Adrenal gland (tissue), 12 donors: ENCODE data around the gene S100A11. TPM values are rescaled to one million over a fixed set of nuclear protein-coding genes. Genes with fewer than 3 reads are reported as not detected.

ENCODE experiments used
- DNase-seq, 7 donors: peaks; one replicate each; pipeline ENCODE4 v3.0.0-alpha.2; 2019 to 2020
- H3K27ac ChIP-seq, 5 donors: fragments of 200-600 bp; sonication (generic) in 4 of 5; 1 replicate in 3 of 5; 2 replicates in 2 of 5; pipeline versions ENCODE4 v1.5.1 to v1.8.0; 2016 to 2020; ENCODE audit warnings: mild to moderate bottlenecking in 1 of 5
- H3K27me3 ChIP-seq: fragments of 200-600 bp; 2 replicates; pipeline ENCODE4 v1.8.0; 2021
- H3K36me3 ChIP-seq, 2 donors: fragments of 200-600 bp; replicated peaks in 1 of 2; 1 replicate in 1 of 2; 2 replicates in 1 of 2; pipeline versions ENCODE4 v1.5.1 to v1.8.0; 2018 to 2022
- H3K4me1 ChIP-seq, 2 donors: fragments of 200-600 bp; replicated peaks in 1 of 2; 1 replicate in 1 of 2; 2 replicates in 1 of 2; pipeline versions ENCODE4 v1.5.1 to v1.8.0; 2018 to 2021
- H3K4me3 ChIP-seq, 4 donors: fragments of 200-600 bp; sonication (generic) in 3 of 4; one replicate each; pipeline ENCODE4 v1.5.1; 2016 to 2018
- H3K9me3 ChIP-seq, 3 donors: fragments of 200-600 bp; sonication (generic) in 1 of 3; replicated peaks in 1 of 3; 1 replicate in 2 of 3; 2 replicates in 1 of 3; pipeline versions ENCODE4 v1.5.1 to v1.8.0; 2016 to 2021
- POLR2A ChIP-seq, 2 donors: fragments of 450-650 bp; IDR thresholded peaks; one replicate each; pipeline ENCODE4 v1.6.1; 2017; ENCODE audit warnings: antibody characterized with exemption in 2 of 2, mild to moderate bottlenecking in 2 of 2, moderate library complexity in 1 of 2
- WGBS, 4 donors: extraction: QIAGEN DNeasy Blood & Tissue Kit in 2 of 4; methylation state at CpG; one replicate each; pipeline versions ENCODE4 v1.1.5 to v1.1.7; 2013 to 2017; 5-methylcytosine and 5-hydroxymethylcytosine counted together
- intact Hi-C, 2 donors: fragments of 100-400 bp; cut with DNase I; formaldehyde crosslinking; loops; one replicate each; pipeline versions ENCODE4 v1.14.1 to v1.15.0; 2022 to 2023
- polyA plus RNA-seq, 3 donors: library from polyadenylated mRNA; stranded (reverse); fragments of 200-250 nt in 2 of 3; fragments of 350-450 nt in 1 of 3; fragmentation: Illumina TruSeq in 1 of 3; extraction: RNeasy Lipid Tissue Mini Kit (QIAGEN cat#74804) in 1 of 3; gene quantifications; one replicate each; pipeline ENCODE4 v1.2.3, GENCODE V29; 2013 to 2014
- total RNA-seq, 9 donors: library from RNA; depleted of rRNA in 4 of 9; stranded (reverse); fragments of >200 nt in 4 of 9; fragments of 120-200 nt in 1 of 9; fragmentation: NEBNext Ultra II Directional in 1 of 9; extraction: Animal tissue kit (Norgen Biotek cat#: 25700) in 1 of 9; gene quantifications; one replicate each; pipeline versions ENCODE4 v1.1.0 to v1.2.4, GENCODE V29; 2013 to 2023
- TF ChIP-seq, protein P1 (sequence below), 6 experiments: fragments of 450-650 bp in 4 of 6; fragments of 200-600 bp in 2 of 6; sonication (generic) in 1 of 6; IDR thresholded peaks; 1 replicate in 5 of 6; 2 replicates in 1 of 6; pipeline versions ENCODE4 v1.5.1 to v1.8.0; 2016 to 2021; ENCODE audit warnings: antibody characterized with exemption in 6 of 6, mild to moderate bottlenecking in 2 of 6, moderate library complexity in 1 of 6
- donor health status: healthy with polysubstance abuse.
- donor health status: Bipolar disorder and iron deficiency.
- donor health status: DM: yes; HTN: yes; CAD: no.
- donor health status: DM: no; HTN: no; CAD: no.
- donor health status: DM: no; HTN: no; CAD: no.
- donor health status: DM: yes; HTN: yes; CAD: no.

Gene S100A11
- total and polyA plus RNA-seq, 12 donors = 66.8 to 1,160 (median 156) TPM

DNA sequence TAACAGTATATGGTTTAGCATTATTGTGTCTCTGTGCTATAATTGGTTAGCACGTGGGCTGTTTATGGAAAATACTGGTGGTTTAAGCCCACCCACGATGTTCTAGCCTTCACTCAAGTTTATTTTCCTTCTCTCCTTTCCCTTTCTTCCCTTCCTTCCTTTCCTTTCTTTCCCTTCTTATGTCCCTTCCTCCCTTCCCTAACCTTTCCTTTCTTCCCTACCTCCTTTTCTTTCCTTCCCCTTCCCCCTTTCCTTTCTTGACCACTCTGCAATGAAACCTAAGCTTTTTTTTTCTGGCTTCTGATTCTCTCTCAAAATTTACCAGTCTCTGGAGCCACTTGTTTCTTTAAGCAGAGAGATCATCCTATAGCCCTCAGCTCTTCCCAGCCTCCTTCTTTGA lies 29.8 kb downstream of the S100A11 start:
- intact Hi-C loops = no loop called here
- no peak for DNase-seq
- 47 to 66% (median 52%) methylated on average over 2 of the region's 2 CpGs for WGBS, 4 donors

DNA sequence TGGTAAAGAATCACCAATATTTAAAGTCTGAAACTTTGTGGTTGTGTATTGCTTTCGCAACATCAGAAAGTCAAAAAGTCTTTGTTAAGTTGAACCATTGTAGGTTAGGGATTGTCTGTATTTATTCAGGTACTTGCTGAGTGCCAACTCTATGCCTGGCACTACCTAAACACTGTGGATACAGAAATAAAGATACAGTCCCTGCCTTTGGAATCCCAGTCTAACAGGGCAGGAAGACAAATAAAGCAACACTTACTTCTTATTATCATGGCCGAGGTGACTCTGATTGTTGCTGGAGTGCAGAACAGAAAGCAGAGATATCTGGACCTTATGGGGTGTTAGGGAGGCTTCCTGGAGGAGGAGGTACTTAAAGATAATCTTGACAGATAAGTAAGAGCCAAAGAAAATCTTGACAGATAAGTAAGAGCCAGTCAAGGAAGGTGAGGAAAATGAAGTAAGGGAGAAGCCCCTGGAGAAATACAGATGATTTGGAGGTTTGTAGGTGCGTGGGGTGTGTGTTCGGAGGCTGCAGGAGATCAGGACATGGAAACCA lies 31.4 kb downstream of the S100A11 start:
- no peak for DNase-seq
- TF ChIP-seq, protein P1, sequence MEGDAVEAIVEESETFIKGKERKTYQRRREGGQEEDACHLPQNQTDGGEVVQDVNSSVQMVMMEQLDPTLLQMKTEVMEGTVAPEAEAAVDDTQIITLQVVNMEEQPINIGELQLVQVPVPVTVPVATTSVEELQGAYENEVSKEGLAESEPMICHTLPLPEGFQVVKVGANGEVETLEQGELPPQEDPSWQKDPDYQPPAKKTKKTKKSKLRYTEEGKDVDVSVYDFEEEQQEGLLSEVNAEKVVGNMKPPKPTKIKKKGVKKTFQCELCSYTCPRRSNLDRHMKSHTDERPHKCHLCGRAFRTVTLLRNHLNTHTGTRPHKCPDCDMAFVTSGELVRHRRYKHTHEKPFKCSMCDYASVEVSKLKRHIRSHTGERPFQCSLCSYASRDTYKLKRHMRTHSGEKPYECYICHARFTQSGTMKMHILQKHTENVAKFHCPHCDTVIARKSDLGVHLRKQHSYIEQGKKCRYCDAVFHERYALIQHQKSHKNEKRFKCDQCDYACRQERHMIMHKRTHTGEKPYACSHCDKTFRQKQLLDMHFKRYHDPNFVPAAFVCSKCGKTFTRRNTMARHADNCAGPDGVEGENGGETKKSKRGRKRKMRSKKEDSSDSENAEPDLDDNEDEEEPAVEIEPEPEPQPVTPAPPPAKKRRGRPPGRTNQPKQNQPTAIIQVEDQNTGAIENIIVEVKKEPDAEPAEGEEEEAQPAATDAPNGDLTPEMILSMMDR (IDR thresholded peaks at IDR 0.05) = no peak
- TF ChIP-seq POLR2A (IDR thresholded peaks at IDR 0.05) = no peak
- H3K36me3 ChIP-seq = no peaks in the 10 kb centered on the region
- H3K27me3 ChIP-seq = no peaks in the 10 kb centered on the region
- no peak overlapping the region for H3K27ac ChIP-seq
- intact Hi-C loops = no loop called here
- peaks cover 0 to 8% of the 10 kb centered on the region in 2 donors for H3K4me1 ChIP-seq
- H3K4me3 ChIP-seq = no peak overlapping the region
- H3K9me3 ChIP-seq = no peaks in the 10 kb centered on the region
- 51 to 68% (median 58%) methylated on average over 4 of the region's 4 CpGs for WGBS, 4 donors

More for the DNA sequence above, 29.8 kb downstream of the S100A11 start:
- no peaks in the 10 kb centered on the region for H3K9me3 ChIP-seq
- H3K36me3 ChIP-seq = no peaks in the 10 kb centered on the region
- H3K4me3 ChIP-seq = no peak overlapping the region
- H3K4me1 ChIP-seq = no peaks in the 10 kb centered on the region
- no peak overlapping the region for H3K27ac ChIP-seq
- H3K27me3 ChIP-seq = no peaks in the 10 kb centered on the region
- TF ChIP-seq, protein P1 (IDR thresholded peaks at IDR 0.05) = no peak
- no peak for TF ChIP-seq POLR2A (IDR thresholded peaks at IDR 0.05)

DNA sequence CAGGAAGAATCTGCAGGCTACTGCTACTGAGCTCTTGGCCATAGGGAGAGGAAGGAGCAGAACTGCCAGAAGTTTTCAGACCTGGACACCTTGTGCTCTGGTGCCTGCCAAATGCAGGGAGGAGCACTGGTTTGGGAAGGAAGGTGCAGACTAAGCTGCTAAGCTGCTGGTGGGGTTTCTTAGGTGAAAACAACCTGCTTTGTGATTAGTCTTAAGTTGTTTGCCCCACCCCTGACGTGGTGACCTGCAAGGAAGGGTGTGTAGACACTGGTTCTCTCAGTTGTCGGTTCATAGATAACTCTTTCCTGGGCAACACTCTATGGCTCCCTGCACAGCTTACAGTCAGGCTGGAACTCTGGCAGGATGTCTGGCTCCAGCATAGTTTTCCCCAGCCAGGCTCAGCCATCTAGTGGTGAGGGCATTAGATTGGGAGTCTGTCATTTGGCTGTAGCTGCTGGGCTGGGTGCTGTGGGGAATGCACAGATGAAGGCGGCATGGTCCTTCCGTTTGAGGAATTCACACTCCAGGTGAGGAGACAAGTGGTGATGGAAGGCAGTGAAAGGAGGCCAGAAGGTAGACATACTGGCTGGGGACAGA lies 32.9 kb downstream of the S100A11 start:
- H3K4me1 ChIP-seq = peaks cover 0 to 8% of the 10 kb centered on the region in 2 donors
- H3K27ac ChIP-seq = no peak overlapping the region
- H3K9me3 ChIP-seq = no peaks in the 10 kb centered on the region
- no peak for DNase-seq
- no peaks in the 10 kb centered on the region for H3K36me3 ChIP-seq
- intact Hi-C loops = no loop called here
- H3K4me3 ChIP-seq = no peak overlapping the region
- TF ChIP-seq, protein P1 (IDR thresholded peaks at IDR 0.05) = no peak
- TF ChIP-seq POLR2A (IDR thresholded peaks at IDR 0.05) = no peak
- H3K27me3 ChIP-seq = no peaks in the 10 kb centered on the region
- 47 to 71% (median 66%) methylated on average over 4 of the region's 4 CpGs for WGBS, 4 donors

DNA sequence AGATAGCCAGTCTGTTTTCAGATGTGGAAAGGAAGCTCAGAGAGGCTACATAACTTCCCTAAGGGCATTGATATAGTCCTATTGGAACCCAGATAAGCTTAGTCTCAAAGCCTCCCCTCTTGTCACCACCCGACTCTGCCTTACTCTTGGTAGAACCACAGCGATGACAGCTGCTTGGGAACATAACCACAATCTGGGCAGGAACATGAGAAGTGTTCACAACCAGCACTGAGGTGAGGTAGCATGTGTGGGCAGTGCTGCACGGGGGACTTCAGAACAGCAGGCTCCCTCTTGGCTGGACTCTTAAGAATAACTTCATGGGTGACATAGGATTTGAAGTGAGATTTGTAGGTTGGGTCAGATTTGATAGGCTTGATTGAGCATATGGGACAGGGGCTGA lies 33.8 kb downstream of the S100A11 start:
- Histone ChIP-seq H3K27me3 (no peaks in the 10 kb centered on the region), H3K4me1 (peaks cover 0 to 8% of the 10 kb centered on the region in 2 donors), H3K4me3 (no peak overlapping the region), H3K27ac (no peak overlapping the region), H3K36me3 (no peaks in the 10 kb centered on the region), H3K9me3 (no peaks in the 10 kb centered on the region)
- DNase-seq = no peak
- TF ChIP-seq, protein P1 (IDR thresholded peaks at IDR 0.05) = no peak
- no peak for TF ChIP-seq POLR2A (IDR thresholded peaks at IDR 0.05)
- intact Hi-C loops = no loop called here
- 61 to 75% (median 65%) methylated on average over 3 of the region's 3 CpGs for WGBS, 4 donors
